Measurements from ENCODE around the gene JAKMIP3. TPM values are rescaled to one million over a fixed set of nuclear protein-coding genes. Genes with fewer than 3 reads are reported as not detected.

Gene JAKMIP3
- total and polyA plus RNA-seq, 2 experiments from 2014 or later = 0.26 to 0.42 TPM

GRCh38 chr10:132111121-132111731 is 45.5 kb downstream of the JAKMIP3 start:
- Histone ChIP-seq H3K4me1 (ENCODE audit: low read depth) (no peaks in the 10 kb centered on the region), H3K36me3 (no peaks in the 10 kb centered on the region), H3K27ac (no peak overlapping the region), H3K9me3 (ENCODE audit: low read depth) (no peaks in the 10 kb centered on the region), H3K27me3 (no peaks in the 10 kb centered on the region), H3K4me3 (no peak overlapping the region)
- no peak for TF ChIP-seq CTCF (IDR thresholded peaks at IDR 0.05; ENCODE audit: low read depth, low read length)
- DNase-seq (ENCODE audit: low read depth in 1 of 2, low spot score in 1 of 2) = no peak

GRCh38 chr10:132111871-132112341 is 46.2 kb downstream of the JAKMIP3 start:
- H3K27me3 ChIP-seq = no peaks in the 10 kb centered on the region
- DNase-seq (ENCODE audit: low read depth in 1 of 2, low spot score in 1 of 2) = no peak
- H3K36me3 ChIP-seq = no peaks in the 10 kb centered on the region
- TF ChIP-seq CTCF (IDR thresholded peaks at IDR 0.05; ENCODE audit: low read depth, low read length) = no peak
- no peaks in the 10 kb centered on the region for H3K9me3 ChIP-seq (ENCODE audit: low read depth)
- H3K4me3 ChIP-seq = no peak overlapping the region
- no peak overlapping the region for H3K27ac ChIP-seq
- H3K4me1 ChIP-seq (ENCODE audit: low read depth) = no peaks in the 10 kb centered on the region

GRCh38 chr10:132112611-132113010 is 46.9 kb downstream of the JAKMIP3 start:
- no peaks in the 10 kb centered on the region for H3K9me3 ChIP-seq (ENCODE audit: low read depth)
- TF ChIP-seq CTCF (IDR thresholded peaks at IDR 0.05; ENCODE audit: low read depth, low read length) = no peak
- H3K36me3 ChIP-seq = no peaks in the 10 kb centered on the region
- no peak overlapping the region for H3K4me3 ChIP-seq
- H3K27ac ChIP-seq = no peak overlapping the region
- no peaks in the 10 kb centered on the region for H3K4me1 ChIP-seq (ENCODE audit: low read depth)
- no peak for DNase-seq (ENCODE audit: low read depth in 1 of 2, low spot score in 1 of 2)
- H3K27me3 ChIP-seq = no peaks in the 10 kb centered on the region

GRCh38 chr10:132113206-132113605 is 47.5 kb downstream of the JAKMIP3 start:
- H3K4me3 ChIP-seq = no peak overlapping the region
- DNase-seq (ENCODE audit: low read depth in 1 of 2, low spot score in 1 of 2) = no peak
- no peak for TF ChIP-seq CTCF (IDR thresholded peaks at IDR 0.05; ENCODE audit: low read depth, low read length)
- no peak overlapping the region for H3K27ac ChIP-seq
- no peaks in the 10 kb centered on the region for H3K4me1 ChIP-seq (ENCODE audit: low read depth)
- no peaks in the 10 kb centered on the region for H3K9me3 ChIP-seq (ENCODE audit: low read depth)
- no peaks in the 10 kb centered on the region for H3K27me3 ChIP-seq
- H3K36me3 ChIP-seq = no peaks in the 10 kb centered on the region

GRCh38 chr10:132113766-132114365 is 48.1 kb downstream of the JAKMIP3 start:
- DNase-seq (ENCODE audit: low read depth in 1 of 2, low spot score in 1 of 2) = no peak
- no peaks in the 10 kb centered on the region for H3K36me3 ChIP-seq
- H3K4me3 ChIP-seq = no peak overlapping the region
- H3K4me1 ChIP-seq (ENCODE audit: low read depth) = no peaks in the 10 kb centered on the region
- no peak overlapping the region for H3K27ac ChIP-seq
- no peak for TF ChIP-seq CTCF (IDR thresholded peaks at IDR 0.05; ENCODE audit: low read depth, low read length)
- H3K9me3 ChIP-seq (ENCODE audit: low read depth) = no peaks in the 10 kb centered on the region
- no peaks in the 10 kb centered on the region for H3K27me3 ChIP-seq
